Stimulated activated CD4-positive, alpha-beta T cell treated with anti-CD3 and anti-CD28 coated beads, Interleukin-12 subunit alpha, Interleukin-12 subunit beta, amount 100 ng/mL, for 4 hours (primary cell): Measurements from ENCODE around the gene MIA.
"Not testable (repeated sequence)": the region's sequence is repeated elsewhere in the genome, so short reads cannot be mapped to it uniquely, and the experiment has no call there.

ENCODE experiments used
- DNase-seq: peaks from one replicate; pipeline ENCODE4 v3.0.0-alpha.2; 2020

MIA gene

GRCh38 chr19:40781140-40781539 lies 5.8 kb downstream of the MIA start:
- DNase-seq: no peak

DNA sequence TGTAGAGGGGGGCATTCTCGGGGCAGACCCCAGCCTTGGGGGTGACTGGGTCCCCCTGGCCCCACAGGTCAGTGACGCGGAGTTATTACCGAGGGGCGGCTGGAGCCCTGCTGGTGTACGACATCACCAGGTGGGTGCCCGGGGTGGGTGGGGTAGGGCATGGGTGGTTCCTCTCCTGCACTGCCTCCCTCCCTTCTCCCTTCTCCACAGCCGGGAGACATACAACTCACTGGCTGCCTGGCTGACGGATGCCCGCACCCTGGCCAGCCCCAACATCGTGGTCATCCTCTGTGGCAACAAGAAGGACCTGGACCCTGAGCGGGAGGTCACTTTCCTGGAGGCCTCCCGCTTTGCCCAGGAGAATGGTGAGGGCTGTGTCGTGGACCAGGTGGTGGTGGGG lies 8.4 kb downstream of the MIA start:
- no peak for DNase-seq

GRCh38 chr19:40784146-40784545 lies 8.8 kb downstream of the MIA start:
- not testable (repeated sequence) for DNase-seq

- no peak for DNase-seq
Measured at GRCh38 chr19:40785526-40785925, 10.2 kb downstream of the MIA start.

DNA sequence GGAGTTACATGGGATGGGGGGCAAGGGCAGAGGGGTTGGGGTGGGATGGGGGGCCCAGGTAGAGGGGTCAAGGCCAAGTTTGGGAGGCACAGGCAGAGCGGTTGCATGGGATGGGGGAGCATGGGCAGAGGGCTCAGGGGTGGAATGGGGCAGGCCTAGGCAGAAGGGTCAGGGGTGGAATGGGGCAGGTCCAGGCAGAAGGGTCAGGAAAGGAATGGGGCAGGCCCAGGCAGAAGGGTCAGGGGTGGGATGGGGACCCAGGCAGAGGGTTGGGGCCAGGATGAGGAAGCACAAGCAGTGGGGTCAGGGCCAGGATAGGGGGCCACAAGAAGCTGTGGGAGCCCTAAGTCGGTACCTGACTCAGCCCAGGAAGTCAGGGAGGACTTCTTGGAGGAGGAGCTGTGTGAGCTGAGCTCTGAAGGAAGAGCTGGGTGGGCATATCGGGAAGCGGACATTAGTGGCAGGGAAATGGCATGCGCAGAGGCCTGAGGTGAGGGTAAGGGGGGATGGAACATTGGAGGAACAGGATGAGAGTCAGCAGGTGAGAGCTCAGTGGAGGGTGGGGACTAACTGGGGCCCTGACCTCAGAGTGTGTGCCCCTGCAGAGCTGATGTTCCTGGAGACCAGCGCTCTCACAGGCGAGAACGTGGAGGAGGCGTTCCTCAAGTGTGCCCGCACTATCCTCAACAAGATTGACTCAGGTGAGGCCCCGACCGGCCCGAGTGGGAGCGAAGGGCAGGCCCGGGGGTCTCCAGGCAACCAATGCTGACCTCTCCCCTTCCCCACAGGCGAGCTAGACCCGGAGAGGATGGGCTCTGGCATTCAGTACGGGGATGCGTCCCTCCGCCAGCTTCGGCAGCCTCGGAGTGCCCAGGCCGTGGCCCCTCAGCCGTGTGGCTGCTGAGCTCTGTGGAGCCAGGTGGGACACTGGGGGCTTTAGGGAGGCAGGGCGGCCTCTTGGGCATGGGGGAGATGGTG lies 11.0 kb downstream of the MIA start:
- no peak for DNase-seq

- DNase-seq: no peak
Measured at GRCh38 chr19:40791349-40791748, 16.0 kb downstream of the MIA start.

GRCh38 chr19:40791996-40792395 lies 16.7 kb downstream of the MIA start:
- no peak for DNase-seq

DNA sequence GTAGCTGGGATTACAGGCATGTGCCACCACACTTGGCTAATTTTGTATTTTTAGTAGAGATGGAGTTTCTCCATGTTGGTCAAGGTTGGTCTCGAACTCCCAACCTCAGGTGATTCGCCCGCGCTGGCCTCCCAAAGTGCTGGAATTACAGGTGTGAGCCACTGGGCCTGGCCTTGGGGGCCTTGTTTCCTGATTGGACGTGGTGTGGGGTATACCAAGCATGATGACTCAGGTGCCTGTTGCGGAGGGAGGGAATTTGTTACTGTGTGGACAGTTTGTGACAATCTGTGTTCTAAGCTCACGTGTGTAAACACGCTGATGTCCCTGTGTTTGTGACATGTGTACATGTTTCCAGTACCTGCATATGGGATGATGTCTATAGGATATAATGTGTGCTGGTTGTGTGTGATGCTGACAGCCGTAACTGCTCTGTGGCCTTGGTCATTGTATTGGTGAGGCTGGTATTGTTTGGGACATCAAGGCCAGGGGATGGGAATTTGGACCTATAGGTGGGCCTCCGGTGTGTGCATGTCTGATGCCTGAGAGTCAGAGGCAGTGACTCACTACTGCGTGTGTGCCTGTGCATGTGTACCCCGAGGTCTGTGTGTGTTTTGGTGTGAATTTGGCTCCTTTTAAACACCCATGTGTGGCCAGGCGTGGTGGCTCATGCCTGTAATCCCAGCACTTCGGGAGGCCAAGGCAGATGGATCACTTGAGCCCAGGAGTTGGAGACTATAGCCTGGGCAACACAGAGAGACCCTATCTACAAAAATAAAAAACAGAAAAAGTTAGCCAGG lies 22.0 kb downstream of the MIA start:
- DNase-seq: no peak

DNA sequence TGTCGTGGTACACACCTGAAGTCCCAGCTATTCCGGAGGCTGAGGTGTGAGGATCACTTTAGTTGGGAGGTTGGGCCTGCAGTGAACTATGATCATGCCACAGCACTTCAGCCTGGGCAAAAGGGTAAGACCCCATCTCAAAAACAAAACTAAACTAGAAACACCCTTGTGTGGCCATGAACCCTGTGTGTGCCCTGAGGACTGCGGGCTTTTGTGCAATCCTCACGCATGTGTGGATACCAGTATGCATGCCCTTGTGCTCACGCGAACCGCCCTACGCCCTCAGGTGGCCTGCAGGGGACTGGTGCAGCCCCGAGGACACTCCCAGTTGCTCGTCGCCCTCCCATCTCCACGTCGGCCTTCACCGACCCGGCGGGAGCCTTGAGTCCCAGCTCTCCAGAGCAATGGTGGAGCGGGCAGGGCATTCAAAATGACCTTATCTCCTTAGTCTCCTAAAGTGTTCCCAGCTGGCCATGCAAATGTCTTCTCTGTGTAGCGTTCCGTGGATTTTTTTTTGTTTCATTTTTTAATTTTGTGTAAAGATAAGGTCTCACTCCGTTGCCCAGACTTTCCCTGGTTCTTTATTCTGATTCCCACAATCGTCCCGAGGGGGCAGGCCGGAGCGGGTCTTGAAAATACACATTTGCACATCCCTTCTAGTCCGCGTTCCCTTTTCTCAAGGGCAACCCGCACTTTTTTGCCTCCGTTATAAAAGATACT lies 22.8 kb downstream of the MIA start:
- peak; percentile 48 for DNase-seq

- peak; percentile 100 for DNase-seq
Measured at GRCh38 chr19:40798683-40799557, 23.6 kb downstream of the MIA start, which contains the start of gene EGLN2. TSS of gene EGLN2 (plus strand) at chr19:40799191. CDS start at chr19:40800573, 1,382 bp downstream.

DNA sequence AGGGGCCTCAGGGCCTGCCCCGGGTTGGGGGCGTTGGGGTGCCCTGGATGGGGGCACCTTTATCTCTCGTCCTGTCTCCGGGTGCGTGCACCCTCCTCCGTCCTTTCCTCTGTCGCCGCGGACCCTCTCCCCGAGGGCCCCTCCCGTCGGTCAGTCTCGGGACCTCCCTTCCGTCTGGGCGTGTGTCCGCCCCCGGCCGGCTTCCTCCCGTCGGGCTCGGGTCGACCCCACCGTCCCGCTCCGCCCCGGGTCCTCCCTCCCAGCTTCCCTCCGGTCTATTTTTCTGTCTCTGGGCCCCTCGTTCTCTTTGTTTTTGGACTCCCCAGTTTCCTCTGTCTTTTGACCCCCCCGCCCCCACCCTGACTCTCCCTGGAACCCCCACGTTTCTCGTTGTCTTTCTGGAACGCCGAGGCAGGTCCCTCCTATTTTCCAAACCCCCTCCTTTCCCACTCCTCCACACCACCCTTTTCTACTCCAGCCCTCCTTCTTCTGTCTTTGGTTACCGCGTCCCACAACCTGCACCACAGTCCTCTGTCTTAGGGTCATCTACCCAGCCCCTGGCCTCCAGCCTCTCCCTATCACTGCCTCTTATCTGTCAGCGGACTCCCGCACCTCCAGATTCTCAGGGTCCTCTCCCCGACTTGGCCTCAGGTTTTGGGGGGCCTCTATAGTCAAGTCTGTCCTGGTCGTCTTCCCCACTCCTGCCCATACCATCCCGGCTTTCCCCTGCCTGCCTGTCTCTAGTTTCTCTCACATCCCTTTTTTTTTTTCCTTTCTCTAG lies 24.4 kb downstream of the MIA start:
- DNase-seq: no peak

DNA sequence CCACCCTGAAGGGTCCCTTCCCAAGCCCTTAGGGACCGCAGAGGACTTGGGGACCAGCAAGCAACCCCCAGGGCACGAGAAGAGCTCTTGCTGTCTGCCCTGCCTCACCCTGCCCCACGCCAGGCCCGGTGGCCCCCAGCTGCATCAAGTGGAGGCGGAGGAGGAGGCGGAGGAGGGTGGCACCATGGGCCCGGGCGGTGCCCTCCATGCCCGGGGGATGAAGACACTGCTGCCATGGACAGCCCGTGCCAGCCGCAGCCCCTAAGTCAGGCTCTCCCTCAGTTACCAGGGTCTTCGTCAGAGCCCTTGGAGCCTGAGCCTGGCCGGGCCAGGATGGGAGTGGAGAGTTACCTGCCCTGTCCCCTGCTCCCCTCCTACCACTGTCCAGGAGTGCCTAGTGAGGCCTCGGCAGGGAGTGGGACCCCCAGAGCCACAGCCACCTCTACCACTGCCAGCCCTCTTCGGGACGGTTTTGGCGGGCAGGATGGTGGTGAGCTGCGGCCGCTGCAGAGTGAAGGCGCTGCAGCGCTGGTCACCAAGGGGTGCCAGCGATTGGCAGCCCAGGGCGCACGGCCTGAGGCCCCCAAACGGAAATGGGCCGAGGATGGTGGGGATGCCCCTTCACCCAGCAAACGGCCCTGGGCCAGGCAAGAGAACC lies 25.1 kb downstream of the MIA start:
- no peak for DNase-seq

- DNase-seq: no peak
Measured at GRCh38 chr19:40800997-40801377, 25.7 kb downstream of the MIA start.

GRCh38 chr19:40801426-40802299 lies 26.3 kb downstream of the MIA start:
- DNase-seq: no peak

DNA sequence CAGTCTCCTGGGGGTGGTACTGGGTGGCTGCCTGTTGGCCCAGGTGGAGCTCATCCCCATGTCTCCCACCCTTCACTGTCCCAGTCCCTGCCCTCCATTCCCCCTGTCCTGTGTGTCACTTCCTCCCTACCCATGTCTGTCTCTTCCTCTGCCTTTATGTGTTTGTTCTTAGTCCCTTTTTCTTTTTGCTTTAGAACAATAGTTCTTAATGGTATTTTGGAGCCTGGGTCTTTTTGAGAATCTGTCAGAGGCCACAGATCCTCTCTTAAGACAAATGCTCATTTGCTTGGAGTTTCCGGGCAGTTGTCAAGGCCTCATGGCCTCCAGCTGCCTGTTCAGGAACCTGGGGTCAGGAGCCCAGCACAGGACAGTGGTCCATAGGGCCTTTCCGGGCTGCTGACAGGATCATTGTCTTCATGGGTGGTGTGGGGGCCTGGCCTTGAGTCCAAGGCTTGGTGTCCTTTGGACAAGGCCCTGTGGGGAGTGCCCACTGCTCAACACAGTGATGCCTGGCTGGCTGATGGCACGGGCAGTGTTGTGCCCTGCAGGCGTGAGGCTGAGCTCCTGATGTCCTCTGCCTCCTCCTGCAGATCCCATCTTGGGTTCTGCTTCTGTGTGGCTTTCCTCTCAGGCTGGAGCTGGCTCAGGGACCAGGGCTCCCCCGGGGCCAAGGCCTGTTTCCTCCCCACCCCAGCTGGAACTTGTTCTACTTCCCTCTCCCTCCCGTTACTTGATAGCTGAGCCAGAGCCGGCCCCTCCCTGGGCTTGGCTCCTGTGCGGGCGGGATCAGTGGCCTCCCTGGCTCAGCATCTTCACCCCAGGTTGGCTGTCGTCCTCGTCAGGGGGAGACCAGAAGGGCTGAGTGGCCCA lies 27.2 kb downstream of the MIA start:
- DNase-seq: no peak

- no peak for DNase-seq
Measured at GRCh38 chr19:40803170-40803856, 28.0 kb downstream of the MIA start.

- DNase-seq: no peak
Measured at GRCh38 chr19:40803857-40804782, 28.8 kb downstream of the MIA start.
